ENCODE results near the gene TEX2.

GRCh38 chr17:64262198-64262999, 661 bp downstream of the TEX2 start:
- TF ChIP-seq CTCF (IDR thresholded peaks at IDR 0.05; ENCODE audit: low read length), result no peak
- TF ChIP-seq EZH2 (IDR thresholded peaks at IDR 0.05; ENCODE audit: borderline replicate concordance, low read length), result no peak

All from OCI-LY1 (cell line).